Measurements from ENCODE around the gene TCEAL2.

Gene TCEAL2

GRCh38 chrX:102154900-102155805 lies 29.7 kb downstream of the TCEAL2 start:
- Mint-ChIP-seq H3K27ac (peak overlapping the region; percentile 86), H3K27me3 (peaks cover 2% of the 10 kb centered on the region), H3K4me1 (peaks cover 10% of the 10 kb centered on the region), H3K4me3 (peak overlapping the region; percentile 93), H3K9me3 (no peaks in the 10 kb centered on the region), H3K36me3 (peaks cover 2% of the 10 kb centered on the region)
- DNase-seq (ENCODE audit: low spot score in 2 of 2) (no peak), ATAC-seq (ENCODE audit: low read depth) (peak; percentile 45)

GRCh38 chrX:102155806-102156179 lies 30.3 kb downstream of the TCEAL2 start, which contains the start of gene BEX5:
BEX5 (minus strand) TSS chrX:102155977; CDS start chrX:102154265, 1,712 bp downstream.
- peak; percentile 90 for ATAC-seq (ENCODE audit: low read depth)
- peaks cover 10% of the 10 kb centered on the region for H3K4me1 Mint-ChIP-seq
- peaks cover 2% of the 10 kb centered on the region for H3K27me3 Mint-ChIP-seq
- H3K27ac Mint-ChIP-seq = peak within 1 kb of the TSS; percentile 86
- no peaks in the 10 kb centered on the region for H3K9me3 Mint-ChIP-seq
- H3K36me3 Mint-ChIP-seq = peaks cover 2% of the 10 kb centered on the region
- DNase-seq (ENCODE audit: low spot score in 2 of 2) = no peak
- peak within 1 kb of the TSS; percentile 93 for H3K4me3 Mint-ChIP-seq

All from memory B cell (primary cell).